Neural cell (in vitro differentiated cells): Measurements from ENCODE around the gene PTGDR2. TPM values are rescaled to one million over a fixed set of nuclear protein-coding genes. Genes with fewer than 3 reads are reported as not detected.

ENCODE experiments used
- H2AFZ ChIP-seq: fragments of 200-600, 300-800 bp; sonication (generic), shearing (Covaris generic); 2 replicates; pipeline ENCODE4 v1.6.0; 2014; ENCODE audit warnings: low read depth, mild to moderate bottlenecking, antibody characterized with exemption, low read length, moderate library complexity
- H3F3A ChIP-seq: fragments of 200-600 bp; shearing (Covaris generic); 2 replicates; pipeline ENCODE4 v1.6.1; 2016; ENCODE audit warnings: mild to moderate bottlenecking, moderate library complexity, mixed read lengths, antibody characterized with exemption, low read length; ENCODE audit not compliant: insufficient read depth, poor library complexity, severe bottlenecking
- H3K27ac ChIP-seq: fragments of 200-600, 300-800 bp; sonication (generic), shearing (Covaris generic); 2 replicates; pipeline ENCODE4 v1.5.1; 2014; ENCODE audit warnings: mild to moderate bottlenecking, low read length, moderate library complexity
- H3K27me3 ChIP-seq: fragments of 300-800, 200-600 bp; sonication (generic), shearing (Covaris generic); 2 replicates; pipeline ENCODE4 v1.6.0; 2014; ENCODE audit warnings: mild to moderate bottlenecking, low read depth, low read length, moderate library complexity; ENCODE audit not compliant: insufficient read depth
- H3K36me3 ChIP-seq: fragments of 300-800, 200-600 bp; sonication (generic), shearing (Covaris generic); 2 replicates; pipeline ENCODE4 v1.5.1; 2014; ENCODE audit warnings: mild to moderate bottlenecking, antibody characterized with exemption, low read length, moderate library complexity; ENCODE audit not compliant: insufficient read depth
- H3K4me2 ChIP-seq: fragments of 300-800, 200-600 bp; sonication (generic), shearing (Covaris generic); 2 replicates; pipeline ENCODE4 v1.6.0; 2014; ENCODE audit warnings: mild to moderate bottlenecking, low read length
- H3K4me3 ChIP-seq: fragments of 300-800, 200-600 bp; sonication (generic), shearing (Covaris generic); 2 replicates; pipeline ENCODE4 v1.5.1; 2014; ENCODE audit warnings: mild to moderate bottlenecking, low read length, moderate library complexity
- H3K79me2 ChIP-seq: fragments of 200-600 bp; shearing (Covaris generic); replicated peaks from 2 replicates; pipeline ENCODE4 v1.6.0; 2014; ENCODE audit warnings: mild to moderate bottlenecking, low read length, moderate library complexity; ENCODE audit not compliant: insufficient read depth
- H3K9ac ChIP-seq: fragments of 300-800, 200-600 bp; sonication (generic), shearing (Covaris generic); 2 replicates; pipeline ENCODE4 v1.6.1; 2016; ENCODE audit warnings: mild to moderate bottlenecking, low read length, mixed read lengths
- H3K9me2 ChIP-seq: fragments of 200-600 bp; shearing (Covaris generic); 2 replicates; pipeline ENCODE4 v1.6.1; 2016; ENCODE audit warnings: mild to moderate bottlenecking, low read length, mixed read lengths; ENCODE audit not compliant: insufficient read depth
- H3K9me3 ChIP-seq: fragments of 200-600, 300-800 bp; sonication (generic), shearing (Covaris generic); 2 replicates; pipeline ENCODE4 v1.6.1; 2016; ENCODE audit warnings: mild to moderate bottlenecking, mixed run types, low read length, moderate library complexity, mixed read lengths
- H4K20me1 ChIP-seq: fragments of 200-600 bp; shearing (Covaris generic); 2 replicates; pipeline ENCODE4 v1.6.1; 2016; ENCODE audit warnings: mild to moderate bottlenecking, mixed run types; ENCODE audit not compliant: insufficient read depth
- CTCF ChIP-seq: fragments of 450-650 bp; IDR thresholded peaks from 2 replicates; pipeline ENCODE4 v1.5.1; 2014; ENCODE audit warnings: antibody characterized with exemption, mild to moderate bottlenecking, moderate library complexity; ENCODE audit not compliant: poor library complexity, severe bottlenecking
- EP300 ChIP-seq: fragments of 450-650 bp; conservative IDR thresholded peaks from 2 replicates; pipeline ENCODE4 v1.6.1; 2014; ENCODE audit warnings: antibody characterized with exemption, mild to moderate bottlenecking, moderate library complexity; ENCODE audit not compliant: poor library complexity, severe bottlenecking
- EZH2 ChIP-seq: fragments of 200-600, 300-800 bp; shearing (Covaris generic), sonication (generic); IDR thresholded peaks from 2 replicates; pipeline ENCODE4 v1.6.1; 2014; ENCODE audit warnings: antibody characterized with exemption, low read length, borderline replicate concordance, mild to moderate bottlenecking; ENCODE audit not compliant: insufficient read depth, poor library complexity, severe bottlenecking
- MXI1 ChIP-seq: fragments of 450-650 bp; conservative IDR thresholded peaks from 2 replicates; pipeline ENCODE4 v1.6.1; 2014; ENCODE audit warnings: antibody characterized with exemption, mild to moderate bottlenecking; ENCODE audit not compliant: poor library complexity, severe bottlenecking
- POLR2AphosphoS5 ChIP-seq: IDR thresholded peaks from 2 replicates; pipeline ENCODE4 v1.6.1; 2012
- RAD21 ChIP-seq: fragments of 450-650 bp; conservative IDR thresholded peaks from 2 replicates; pipeline ENCODE4 v1.6.1; 2014; ENCODE audit warnings: antibody characterized with exemption, mild to moderate bottlenecking, moderate library complexity
- REST ChIP-seq: IDR thresholded peaks from 2 replicates; pipeline ENCODE4 v1.6.1; 2012; ENCODE audit warnings: borderline replicate concordance
- SMC3 ChIP-seq: fragments of 450-650 bp; conservative IDR thresholded peaks from 2 replicates; pipeline ENCODE4 v1.6.1; 2014; ENCODE audit warnings: antibody characterized with exemption, mild to moderate bottlenecking, moderate library complexity; ENCODE audit not compliant: poor library complexity
- TAF1 ChIP-seq: IDR thresholded peaks from 2 replicates; pipeline ENCODE4 v1.6.1; 2012; ENCODE audit warnings: low read depth
- polyA plus RNA-seq: library from polyadenylated mRNA; depleted of rRNA; stranded (reverse); fragments of >200 nt; gene quantifications from 2 replicates; pipeline ENCODE4 v1.2.3, GENCODE V29; 2014

PTGDR2 gene
- polyA plus RNA-seq, 1 donor from 2014 or later, result 0.51 TPM

DNA sequence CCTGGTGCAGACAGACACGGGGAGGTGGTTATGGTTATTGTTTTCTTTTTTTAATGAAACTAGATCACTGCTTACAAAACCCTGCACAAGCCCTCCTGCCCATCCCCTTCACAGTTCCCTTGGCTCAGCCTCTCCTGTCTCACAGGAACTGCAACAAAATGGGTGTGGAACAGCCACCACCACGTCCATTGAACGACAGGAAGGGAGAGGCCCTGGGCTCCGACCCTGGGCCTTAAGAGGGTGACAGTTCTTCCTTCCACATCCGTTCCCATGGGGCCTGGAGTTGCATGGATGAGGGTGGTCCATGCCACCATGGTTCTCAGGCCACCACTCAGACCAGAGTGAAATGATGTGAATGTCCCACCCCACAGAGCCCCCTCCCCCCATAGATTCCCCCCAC lies 34.9 kb upstream of the PTGDR2 start:
- TF ChIP-seq POLR2AphosphoS5 (no peak), EZH2 (no peak), TAF1 (no peak), MXI1 (no peak), CTCF (no peak), RAD21 (no peak), EP300 (no peak), REST (no peak), SMC3 (no peak)

GRCh38 chr11:60889869-60890311 lies 34.1 kb upstream of the PTGDR2 start:
- H3F3A ChIP-seq, result no peaks in the 10 kb centered on the region
- no peak for TF ChIP-seq SMC3
- TF ChIP-seq RAD21, result no peak
- no peak for TF ChIP-seq TAF1
- TF ChIP-seq REST, result no peak
- TF ChIP-seq EP300, result no peak
- TF ChIP-seq POLR2AphosphoS5, result no peak
- TF ChIP-seq EZH2, result no peak
- TF ChIP-seq MXI1, result no peak
- no peak for TF ChIP-seq CTCF
- H3K27ac ChIP-seq, result no peak overlapping the region
- no peaks in the 10 kb centered on the region for H3K36me3 ChIP-seq
- no peaks in the 10 kb centered on the region for H3K9me2 ChIP-seq
- H3K4me3 ChIP-seq, result no peak overlapping the region
- H2AFZ ChIP-seq, result no peak overlapping the region
- no peaks in the 10 kb centered on the region for H3K79me2 ChIP-seq
- H4K20me1 ChIP-seq, result no peaks in the 10 kb centered on the region
- H3K27me3 ChIP-seq, result no peaks in the 10 kb centered on the region
- no peak overlapping the region for H3K4me2 ChIP-seq
- H3K9ac ChIP-seq, result no peak overlapping the region
- H3K9me3 ChIP-seq, result no peaks in the 10 kb centered on the region

More for the DNA sequence above, 34.9 kb upstream of the PTGDR2 start:
- H3K9me3 ChIP-seq, result no peaks in the 10 kb centered on the region
- no peaks in the 10 kb centered on the region for H3K9me2 ChIP-seq
- no peaks in the 10 kb centered on the region for H3K27me3 ChIP-seq
- H4K20me1 ChIP-seq, result no peaks in the 10 kb centered on the region
- no peak overlapping the region for H3K9ac ChIP-seq
- H3K79me2 ChIP-seq, result no peaks in the 10 kb centered on the region
- H3K27ac ChIP-seq, result no peak overlapping the region
- no peaks in the 10 kb centered on the region for H3K36me3 ChIP-seq
- H3K4me2 ChIP-seq, result no peak overlapping the region
- no peak overlapping the region for H3K4me3 ChIP-seq
- H3F3A ChIP-seq, result no peaks in the 10 kb centered on the region
- H2AFZ ChIP-seq, result no peak overlapping the region
